HEK293T (cell line): ENCODE data around the gene TMTC2.

Experiments
- BHLHE40 ChIP-seq: fragments of 450-650 bp; IDR thresholded peaks from 2 replicates; pipeline ENCODE4 v1.6.1; 2016; ENCODE audit warnings: mild to moderate bottlenecking, moderate library complexity, borderline replicate concordance
- CTBP1 ChIP-seq: fragments of 450-650 bp; IDR thresholded peaks from 2 replicates; pipeline ENCODE4 v1.6.1; 2016; ENCODE audit warnings: borderline replicate concordance
- FOXM1 ChIP-seq: fragments of 450-650 bp; IDR thresholded peaks from 2 replicates; pipeline ENCODE4 v1.6.1; 2017; ENCODE audit warnings: mild to moderate bottlenecking, borderline replicate concordance
- HDGF ChIP-seq: fragments of 450-650 bp; IDR thresholded peaks from 2 replicates; pipeline ENCODE4 v1.6.1; 2017; ENCODE audit warnings: antibody characterized with exemption, borderline replicate concordance
- SP1 ChIP-seq: fragments of 450-650 bp; IDR thresholded peaks from 2 replicates; pipeline ENCODE4 v1.6.1; 2017
- SUZ12 ChIP-seq: fragments of 450-650 bp; IDR thresholded peaks from 2 replicates; pipeline ENCODE4 v1.6.1; 2016; ENCODE audit warnings: mild to moderate bottlenecking
- ZNF384 ChIP-seq: fragments of 450-650 bp; IDR thresholded peaks from 2 replicates; pipeline ENCODE4 v1.6.1; 2016

DNA sequence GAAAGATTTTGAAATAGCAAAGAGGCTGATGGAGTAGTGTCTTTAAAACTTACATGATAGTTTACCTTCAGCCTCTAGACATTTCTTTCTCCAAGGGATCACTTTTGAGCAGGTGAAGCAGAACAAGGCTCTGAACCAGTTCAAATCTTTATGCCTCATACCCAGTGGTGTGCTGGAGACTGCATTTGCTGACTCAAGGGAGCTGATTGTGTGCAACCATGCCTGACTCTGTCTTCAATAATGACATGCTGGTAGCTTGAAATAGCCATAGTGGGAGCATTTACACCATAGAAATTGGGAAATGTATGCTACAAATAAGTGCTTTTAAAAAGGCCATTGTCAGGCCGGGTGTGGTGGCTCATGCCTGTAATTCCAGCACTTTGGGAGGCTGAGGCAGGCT, 482.0 kb downstream of the TMTC2 start:
- TF ChIP-seq FOXM1 (no peak), ZNF384 (no peak), HDGF (no peak), BHLHE40 (no peak), SP1 (no peak), CTBP1 (no peak), SUZ12 (no peak)
